GM21737 (cell line): ENCODE measurements around the gene STK32B.

ENCODE experiments used
- ATAC-seq: cut with Tn5 transposase; IDR thresholded peaks from one replicate; pipeline ENCODE4 v1.9.1; 2021; ENCODE audit warnings: mild to moderate bottlenecking, moderate library complexity; ENCODE audit not compliant: unreplicated experiment

STK32B gene

DNA sequence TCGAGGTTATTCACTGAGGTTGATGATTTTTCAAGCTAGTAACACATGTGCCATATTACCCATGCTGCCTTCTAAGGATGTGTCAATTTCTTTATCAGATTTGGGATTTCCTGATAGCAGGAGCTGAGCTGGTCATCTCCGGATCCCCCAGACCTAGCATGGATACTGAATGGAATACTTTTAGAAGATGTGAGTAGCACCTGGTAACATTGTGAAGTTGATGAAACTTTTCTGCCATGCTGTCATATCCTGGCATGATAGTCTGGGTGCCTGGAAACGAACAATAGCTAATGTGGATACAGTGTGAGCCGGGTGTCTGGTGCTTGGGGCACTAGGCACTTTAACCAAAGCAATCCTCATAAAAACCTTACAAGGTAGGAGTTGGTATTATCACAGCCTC, 21.1 kb upstream of the STK32B start:
- no peak for ATAC-seq

DNA sequence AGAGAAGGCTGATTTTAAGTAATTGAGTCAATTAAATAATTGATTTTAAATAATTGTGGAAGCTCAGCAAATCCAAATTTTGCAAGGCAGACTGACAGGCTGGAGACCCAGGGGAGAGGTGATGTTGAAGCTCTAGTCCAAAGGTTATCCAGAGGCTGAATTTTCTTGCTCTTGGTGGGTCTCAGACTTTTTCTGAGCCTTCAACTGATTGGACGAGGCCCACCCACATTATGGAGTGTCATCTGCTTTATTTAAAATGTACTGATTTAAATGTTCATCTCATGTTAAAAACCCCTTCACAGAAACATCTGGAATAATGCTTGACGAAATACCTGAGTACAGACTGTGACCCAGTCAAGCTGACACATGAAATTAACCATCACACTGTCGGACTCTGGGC, 20.4 kb upstream of the STK32B start:
- no peak for ATAC-seq

DNA sequence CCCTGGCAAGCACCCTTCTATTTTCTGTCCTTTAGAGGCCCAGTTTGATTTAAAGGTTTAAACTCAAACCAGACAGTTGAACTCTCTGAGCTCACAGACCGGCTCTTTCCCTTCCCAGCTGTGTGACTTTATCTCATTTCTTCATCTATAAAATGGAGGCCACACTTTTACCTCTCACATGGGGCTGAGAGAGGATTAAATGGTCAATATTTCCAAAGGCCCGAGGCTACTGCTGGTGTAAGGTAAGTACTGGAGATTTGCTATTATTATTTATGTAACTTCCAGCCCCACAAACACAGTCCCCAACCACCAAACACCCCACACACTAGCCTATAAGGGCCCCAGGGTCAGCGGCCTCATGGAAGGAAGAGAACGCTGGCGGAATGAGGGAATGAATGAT, 18.5 kb upstream of the STK32B start:
- no peak for ATAC-seq

DNA sequence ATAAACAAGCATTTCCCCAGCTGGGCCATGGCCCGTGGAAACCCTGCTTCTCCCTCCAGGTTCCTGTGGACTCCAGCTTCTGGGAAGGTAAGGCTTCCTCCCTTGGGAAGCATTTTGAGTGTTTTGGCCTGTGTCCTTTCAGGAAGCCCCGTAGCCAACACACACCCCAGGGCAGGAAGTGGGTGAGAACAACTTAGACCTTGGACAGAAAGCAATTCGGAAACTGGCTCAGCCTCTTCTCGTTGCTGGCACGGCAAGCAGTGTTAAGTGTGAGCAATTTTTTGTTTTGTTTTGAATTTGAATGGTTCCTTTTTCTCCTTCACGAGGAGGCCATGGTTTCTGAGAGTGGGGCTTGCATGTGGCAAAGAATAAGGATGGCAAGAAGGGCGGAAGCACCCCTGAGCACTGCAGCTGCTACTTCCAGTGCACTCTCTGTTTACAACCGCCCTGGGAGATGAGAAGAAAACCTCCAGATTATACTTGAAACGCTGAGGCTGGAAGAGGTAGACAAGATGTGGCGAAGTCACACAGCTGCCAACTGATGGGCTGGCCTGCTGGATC, 17.9 kb upstream of the STK32B start:
- no peak for ATAC-seq

DNA sequence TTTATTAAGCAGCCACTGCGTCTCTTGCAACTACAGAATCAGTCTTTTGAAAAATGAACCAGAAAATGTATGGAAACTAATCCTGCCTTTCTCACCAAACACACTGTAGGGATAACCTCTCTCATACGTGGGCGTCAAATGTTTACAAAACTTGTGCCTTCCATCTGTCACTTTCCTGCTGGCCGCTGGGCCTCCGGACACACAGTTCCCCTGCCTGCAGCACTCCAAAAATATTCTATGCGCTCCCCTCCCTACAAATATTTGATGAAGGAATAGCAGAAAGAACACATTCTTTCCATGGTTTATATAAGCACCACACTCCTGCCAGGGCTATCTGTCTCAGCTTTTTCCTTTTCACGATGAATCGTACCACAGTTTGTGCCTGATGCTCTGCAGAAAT, 17.1 kb upstream of the STK32B start:
- no peak for ATAC-seq

DNA sequence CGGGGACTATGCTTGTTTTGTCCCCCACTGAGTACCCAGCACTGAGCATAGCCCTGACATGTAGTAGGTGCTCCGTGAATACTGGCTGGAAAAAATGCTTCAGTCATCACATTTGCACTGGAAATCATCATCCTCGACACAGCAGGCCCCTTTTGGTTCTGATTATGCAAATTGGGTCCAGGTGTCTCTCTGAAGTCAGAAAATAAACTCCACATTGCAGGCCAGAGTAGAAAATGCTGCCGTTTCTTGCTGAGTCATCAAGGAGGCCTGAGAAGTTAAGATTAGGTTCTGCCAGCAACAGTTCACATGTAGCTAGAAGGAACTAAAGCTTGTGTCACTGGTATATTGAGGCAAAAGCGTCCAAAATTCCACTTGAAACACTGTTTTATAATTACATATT, 15.0 kb upstream of the STK32B start:
- no peak for ATAC-seq

DNA sequence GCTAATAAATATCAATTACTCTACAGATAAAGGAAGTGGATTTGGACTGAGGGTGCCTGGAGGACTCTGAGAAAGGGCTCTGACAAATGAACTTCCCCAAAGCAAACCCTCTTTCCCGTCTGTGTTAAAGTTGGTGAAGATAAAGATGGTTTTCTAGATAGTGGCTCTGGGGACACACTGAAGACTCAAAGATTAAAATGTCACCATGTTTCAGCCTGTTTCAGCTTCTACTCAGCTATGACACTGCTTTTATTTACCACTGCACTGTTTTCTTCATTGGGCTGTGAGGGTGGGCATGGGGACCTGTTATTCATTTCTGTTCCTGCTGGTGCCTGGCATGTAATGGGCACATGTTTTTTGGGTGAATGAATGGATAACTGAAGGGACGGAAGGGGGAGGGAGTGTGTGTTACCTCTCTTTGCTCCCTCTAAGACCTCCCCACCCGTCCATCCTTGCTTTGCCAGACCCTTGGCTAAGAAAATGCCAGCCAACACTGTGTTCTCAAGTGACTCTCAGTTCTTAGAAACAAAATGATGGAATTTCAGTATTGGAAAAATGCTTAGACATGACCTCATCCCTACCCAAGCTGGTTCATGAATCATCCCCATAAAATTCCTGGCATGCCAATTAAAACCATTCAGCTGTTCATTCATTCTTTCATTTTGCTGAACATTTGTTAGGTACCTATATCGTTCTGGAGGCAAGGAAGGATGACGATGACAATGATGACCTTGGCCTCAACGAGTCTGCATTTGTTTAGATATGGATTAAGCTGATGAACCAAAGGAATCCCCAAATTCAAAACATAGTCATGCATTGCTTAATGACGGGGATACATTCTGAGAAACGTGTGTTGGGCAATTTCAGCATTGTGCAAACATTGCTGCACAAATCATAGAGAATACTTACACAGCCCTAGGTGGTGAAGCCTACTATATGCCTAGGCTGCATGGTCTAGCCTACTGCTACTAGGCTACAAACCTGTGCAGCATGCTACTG, 13.4 kb upstream of the STK32B start:
- ATAC-seq = no peak

DNA sequence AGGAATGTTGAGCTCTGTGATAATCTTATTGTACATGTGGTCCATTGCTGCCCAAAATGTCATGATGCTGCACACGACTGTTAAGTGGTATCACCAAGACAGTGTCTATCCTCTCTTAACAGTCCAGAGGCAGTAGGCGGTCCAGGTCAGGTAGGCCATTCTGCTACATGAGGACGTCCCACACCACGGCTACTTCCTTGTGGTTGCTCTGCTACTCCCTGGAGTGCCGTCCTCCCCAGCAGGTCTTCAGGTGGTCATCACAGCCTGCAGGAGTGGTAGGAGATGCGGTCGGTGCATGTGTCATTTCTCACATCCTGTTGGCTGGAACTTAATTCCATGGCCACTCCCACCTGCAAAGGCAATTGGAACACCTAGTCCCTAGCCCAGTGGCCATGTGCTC, 11.5 kb upstream of the STK32B start:
- ATAC-seq = no peak

DNA sequence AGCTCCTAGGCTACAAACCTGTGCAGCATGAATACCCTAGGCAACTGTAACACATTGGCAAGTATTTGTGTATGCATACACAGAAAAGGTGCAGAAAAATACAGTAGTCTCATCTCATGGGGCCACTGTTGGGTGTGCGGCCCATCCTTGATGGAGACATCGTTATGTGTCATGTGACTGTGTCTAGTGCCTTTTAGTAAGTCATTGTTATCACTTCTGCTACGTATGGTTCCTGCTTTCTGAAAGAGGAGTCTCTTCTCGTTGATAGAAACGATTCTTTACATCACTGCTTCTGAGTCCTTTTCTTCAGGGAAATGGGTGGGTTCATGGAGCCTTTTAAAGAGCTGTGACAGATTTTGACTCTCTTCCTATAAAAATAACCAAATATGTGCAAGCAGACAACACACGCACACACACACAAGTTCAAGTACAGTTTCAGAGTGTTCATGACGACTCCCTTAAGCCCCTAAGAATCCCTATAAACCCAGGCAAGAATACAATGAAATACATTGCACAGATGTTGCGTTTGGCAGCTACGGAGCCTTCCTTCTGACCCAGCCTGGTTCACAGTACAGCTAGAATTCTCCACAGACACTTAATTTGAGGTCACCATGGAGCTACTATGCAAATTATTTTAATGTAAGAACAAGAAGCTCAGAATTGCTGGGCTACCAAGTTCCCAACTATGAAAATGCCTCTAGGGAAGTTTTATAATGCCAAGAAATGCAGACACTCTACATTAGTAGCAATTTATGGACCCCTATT, 10.2 kb upstream of the STK32B start:
- ATAC-seq = no peak

DNA sequence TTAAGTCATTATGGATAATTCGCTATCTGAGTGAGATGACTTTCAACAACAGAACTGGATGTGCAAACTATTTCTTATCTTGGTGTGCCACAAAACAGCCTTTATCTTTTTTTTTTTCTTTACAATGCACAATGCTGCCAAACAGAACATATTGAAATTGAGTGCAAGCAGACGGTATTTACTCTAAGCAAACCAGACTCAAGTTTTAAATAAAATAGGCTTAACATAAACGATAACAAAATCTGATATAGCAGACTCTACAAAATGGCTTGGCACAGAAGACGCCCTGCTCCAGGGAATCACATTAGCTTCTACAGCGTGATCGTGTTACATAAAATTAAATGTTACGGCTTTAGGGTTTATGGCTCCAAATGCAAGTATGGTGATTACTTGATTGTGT, 9.6 kb upstream of the STK32B start:
- ATAC-seq = no peak

DNA sequence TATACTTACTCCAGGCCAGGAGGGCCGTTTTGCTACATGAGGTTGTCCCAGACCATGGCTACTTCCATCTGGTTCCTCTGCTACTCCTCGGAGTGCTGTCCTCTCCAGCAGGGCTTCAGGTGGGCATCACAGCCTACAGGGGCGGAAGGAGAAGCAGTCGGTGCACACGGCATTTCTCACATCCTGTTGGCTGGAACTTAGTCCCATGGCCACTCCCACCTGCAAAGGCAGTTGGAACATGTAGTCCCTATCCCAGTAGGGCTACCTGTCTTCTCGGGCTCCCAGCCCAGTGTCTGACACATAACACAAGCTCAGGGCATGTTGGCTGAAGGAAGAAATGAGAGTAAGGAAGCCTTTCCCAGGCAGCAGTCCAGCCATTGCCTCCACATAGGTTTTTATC, 7.7 kb upstream of the STK32B start:
- no peak for ATAC-seq

DNA sequence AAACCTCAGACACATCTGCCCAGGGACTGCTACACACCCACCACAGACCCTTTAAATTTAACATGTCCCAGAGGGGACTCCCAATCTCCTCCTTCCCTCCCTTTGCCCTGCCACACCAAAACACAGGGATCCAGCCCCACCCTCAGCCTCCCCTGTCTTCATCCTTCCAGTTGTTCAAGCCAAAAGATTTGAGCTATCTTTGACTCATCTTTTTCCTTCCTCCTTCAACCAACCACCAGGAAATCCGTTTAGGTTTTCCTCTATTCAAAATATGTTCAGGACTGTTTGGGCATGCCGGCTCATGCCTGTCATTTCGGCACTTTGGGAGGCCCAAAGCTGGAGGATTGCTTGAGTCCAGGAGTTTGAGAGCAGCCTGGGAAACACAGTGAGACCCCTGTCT, 6.9 kb upstream of the STK32B start:
- ATAC-seq = no peak

DNA sequence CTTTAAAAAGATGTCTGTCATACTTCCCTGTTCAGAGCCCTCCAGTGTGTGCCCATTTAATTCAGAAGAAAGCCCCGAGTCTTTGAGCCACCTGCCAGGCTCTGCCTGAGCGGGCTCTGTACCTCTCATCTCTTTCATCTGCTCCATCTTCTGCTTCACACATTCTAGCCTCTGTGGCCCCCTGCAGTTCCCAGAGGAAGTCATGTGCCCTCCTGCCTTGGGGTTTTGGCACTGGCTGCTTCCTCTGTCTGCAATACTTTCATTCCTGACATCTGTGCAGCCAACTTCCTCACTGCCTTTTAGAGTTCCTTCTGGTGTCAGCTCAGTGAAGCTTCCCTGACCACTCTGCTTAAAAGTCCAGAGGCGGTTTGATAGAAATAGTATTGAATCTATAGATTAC, 6.2 kb upstream of the STK32B start:
- no peak for ATAC-seq

DNA sequence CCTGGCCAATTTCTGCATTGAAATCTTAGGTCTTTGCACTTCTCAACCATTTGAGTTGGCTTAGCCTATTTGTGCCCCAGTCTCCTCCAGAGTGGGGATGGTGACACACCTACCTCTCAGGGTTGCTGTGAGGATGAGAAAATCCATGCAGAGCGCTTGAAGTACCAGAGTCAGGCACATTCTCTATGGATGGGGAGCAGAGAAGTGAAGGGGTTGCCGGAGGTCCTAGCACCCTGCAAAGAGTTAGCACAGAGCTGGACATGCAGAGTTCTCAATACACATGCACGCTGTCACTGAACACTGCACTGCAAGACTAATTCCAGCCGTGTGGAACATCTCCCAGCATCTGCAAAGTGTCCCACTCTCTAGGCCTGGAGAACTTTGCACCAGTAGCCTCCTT, 2.6 kb upstream of the STK32B start:
- no peak for ATAC-seq

DNA sequence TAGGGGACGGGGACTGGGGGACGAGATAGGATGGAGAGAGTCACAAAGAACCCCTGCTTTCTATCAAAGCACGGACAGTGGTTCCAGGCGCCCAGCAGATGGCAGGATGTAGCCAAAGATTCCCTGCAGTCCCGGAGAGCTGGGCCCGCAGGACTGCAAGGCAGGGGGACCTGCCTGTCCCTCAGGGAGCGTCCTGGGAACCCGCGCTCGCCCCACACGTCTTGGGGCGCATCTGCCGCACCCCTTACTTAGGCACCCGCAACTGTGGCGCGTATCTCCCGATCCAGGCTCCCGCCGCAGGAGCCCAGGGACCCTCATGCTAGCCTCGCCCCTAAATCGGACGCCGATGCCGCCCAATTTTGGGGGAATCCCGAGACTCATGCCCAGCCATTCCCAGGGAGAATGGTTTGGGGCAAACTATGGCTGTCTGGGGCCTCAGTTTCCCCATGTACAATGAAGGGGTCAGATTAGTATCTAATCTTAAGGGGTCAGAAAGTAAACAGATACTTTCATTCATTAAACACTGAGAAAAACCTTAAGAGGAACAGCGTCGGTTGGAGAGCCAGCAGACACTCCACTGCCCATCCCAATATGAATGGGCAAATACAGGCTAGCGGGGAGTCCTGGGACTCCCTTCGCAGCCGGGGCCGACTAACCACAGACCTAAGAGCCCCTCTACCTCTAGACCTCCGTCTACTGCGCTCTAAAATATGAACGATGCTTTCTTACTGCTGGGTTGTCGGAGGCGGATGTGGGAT, 581 bp upstream of the STK32B start:
- peak; percentile 62 for ATAC-seq

DNA sequence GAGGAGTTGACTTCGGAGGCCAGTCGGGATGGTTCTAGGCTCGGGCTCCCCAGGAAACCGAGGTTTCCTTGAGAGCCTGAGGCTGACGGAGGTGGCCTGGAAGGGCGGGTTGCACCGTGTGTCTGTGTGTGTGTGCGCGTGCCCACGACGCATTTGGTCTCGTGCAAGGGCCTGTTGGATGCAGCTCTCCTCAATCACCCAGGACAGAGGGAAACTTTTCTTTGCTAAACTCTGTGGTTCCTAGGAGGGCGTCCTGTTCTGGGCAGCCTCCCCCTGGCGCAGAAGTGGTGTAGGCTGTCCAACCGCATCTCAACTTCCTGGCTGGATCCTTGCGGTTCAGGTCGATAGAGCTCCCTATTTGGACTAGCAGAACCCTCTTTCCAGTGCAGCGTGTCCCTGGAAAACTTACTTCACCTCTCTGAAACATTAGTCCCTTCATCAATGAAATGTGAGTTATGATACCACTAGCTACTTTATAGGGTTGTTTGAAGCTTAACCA, 973 bp downstream of the STK32B start:
- ATAC-seq = no peak

DNA sequence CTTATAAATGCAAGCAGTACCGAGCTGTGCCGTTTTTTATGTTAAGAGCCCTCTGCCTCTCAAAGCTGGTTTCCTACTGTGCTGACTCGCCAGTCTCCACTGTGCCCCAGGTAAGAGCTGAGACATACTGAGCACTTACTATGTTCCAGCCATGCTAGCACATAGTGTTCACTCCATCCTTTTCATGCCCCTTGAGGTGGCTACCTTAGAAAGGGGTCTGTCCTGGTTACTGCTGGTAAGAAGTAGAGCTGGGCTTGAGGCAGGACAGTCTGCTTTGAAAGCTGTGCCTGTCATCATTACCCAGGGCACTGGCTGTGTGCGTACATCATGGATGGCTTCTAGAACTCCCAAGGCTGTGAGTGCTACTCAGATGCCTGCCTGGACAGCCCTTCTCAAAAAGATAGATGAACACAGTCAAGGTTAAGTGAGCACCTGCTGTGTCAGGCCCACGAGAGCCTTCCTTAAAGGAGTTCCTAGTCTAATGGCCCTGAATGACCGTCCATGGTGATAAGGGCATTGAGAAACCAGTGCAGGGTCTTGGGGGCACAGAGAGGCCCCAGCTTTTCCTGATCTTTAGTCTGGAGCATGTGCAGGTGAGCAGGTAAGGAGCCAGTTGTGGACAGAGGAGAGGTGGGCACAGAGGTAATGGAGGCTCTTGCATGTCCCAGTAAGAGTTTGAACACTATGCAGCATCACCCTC, 1.6 kb downstream of the STK32B start:
- ATAC-seq = no peak

DNA sequence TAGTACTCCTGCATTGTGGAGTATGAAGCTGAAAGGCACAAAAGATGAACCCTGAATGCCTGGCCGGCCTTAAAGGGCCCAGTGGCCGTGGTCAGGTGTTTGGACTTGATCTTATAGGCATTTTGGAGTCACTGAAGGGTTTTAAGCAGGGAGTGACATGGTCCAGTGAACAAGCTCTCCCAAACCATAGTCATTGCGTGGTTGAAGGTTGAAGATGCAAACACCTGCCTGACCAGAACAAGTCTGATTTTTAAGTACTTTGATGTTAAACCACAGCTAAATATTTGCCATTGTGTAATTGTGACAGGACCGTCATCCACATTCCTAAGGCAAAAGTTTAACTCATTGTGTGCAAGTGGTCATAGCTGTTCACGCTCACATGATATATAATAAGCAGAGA, 3.3 kb downstream of the STK32B start:
- no peak for ATAC-seq

DNA sequence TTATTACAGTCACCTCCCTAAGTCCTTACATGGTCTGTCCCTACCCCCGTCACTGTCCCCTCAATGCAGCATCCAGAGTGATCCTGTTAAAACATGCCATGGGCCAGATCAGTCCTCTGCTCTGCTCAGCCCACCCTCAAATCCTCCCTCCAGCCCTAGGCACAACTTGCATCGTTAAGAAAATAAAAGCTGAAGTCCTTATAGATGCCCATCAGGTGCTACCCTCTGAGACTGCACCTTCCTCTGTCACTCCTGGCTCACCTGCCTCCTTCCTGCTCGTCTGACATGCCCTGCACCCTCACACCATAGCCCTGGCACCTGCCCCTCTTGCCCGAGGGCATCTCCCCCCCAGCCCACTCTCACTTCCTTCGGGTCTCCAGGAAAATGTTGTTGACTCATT, 4.1 kb downstream of the STK32B start:
- ATAC-seq = no peak

DNA sequence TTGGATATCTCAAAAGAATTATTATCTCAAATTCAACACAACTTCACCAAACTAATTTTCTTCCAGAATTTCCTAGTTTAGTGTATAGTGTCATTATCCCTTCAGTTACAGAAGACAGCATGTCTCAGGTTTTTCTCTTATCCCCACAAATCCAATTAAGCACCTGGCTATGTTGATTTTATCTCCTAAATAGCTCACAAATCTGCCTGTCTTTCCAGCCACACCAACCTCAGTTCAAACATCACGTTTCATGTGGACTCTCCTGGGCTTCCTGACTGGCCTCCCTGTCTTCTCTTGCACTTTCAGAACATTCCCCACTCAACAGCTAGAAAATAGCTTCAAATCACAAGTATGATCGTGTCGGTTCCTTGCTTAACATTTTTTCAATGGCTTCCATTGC, 14.8 kb downstream of the STK32B start:
- ATAC-seq = no peak
